Mucosa of rectum (tissue), 2 donors: Measurements from ENCODE around the gene OR10K2.
"Not testable (repeated sequence)": the region's sequence is repeated elsewhere in the genome, so short reads cannot be mapped to it uniquely, and the experiment has no call there.

Experiments used
- H3K27ac ChIP-seq, 2 donors: one replicate each; pipeline ENCODE4 v1.7.0; 2013; ENCODE audit warnings: inconsistent platforms in 2 of 2, low read depth in 2 of 2, low read length in 2 of 2
- H3K27me3 ChIP-seq, 2 donors: one replicate each; pipeline ENCODE4 v1.7.0; 2013; ENCODE audit warnings: low read length in 2 of 2; ENCODE audit not compliant: control insufficient read depth in 2 of 2, insufficient read depth in 2 of 2
- H3K36me3 ChIP-seq, 2 donors: one replicate each; pipeline ENCODE4 v1.7.0; 2013; ENCODE audit warnings: low read length in 2 of 2; ENCODE audit not compliant: control insufficient read depth in 2 of 2, insufficient read depth in 2 of 2
- H3K4me1 ChIP-seq, 2 donors: one replicate each; pipeline ENCODE4 v1.7.0; 2013; ENCODE audit warnings: low read length in 2 of 2, mild to moderate bottlenecking in 1 of 2; ENCODE audit not compliant: control insufficient read depth in 2 of 2, insufficient read depth in 2 of 2
- H3K4me3 ChIP-seq, 2 donors: one replicate each; pipeline ENCODE4 v1.7.0; 2013; ENCODE audit warnings: low read length in 2 of 2
- H3K9ac ChIP-seq, 2 donors: one replicate each; pipeline ENCODE4 v1.7.0; 2013; ENCODE audit warnings: low read length in 2 of 2, low read depth in 1 of 2, mild to moderate bottlenecking in 1 of 2
- H3K9me3 ChIP-seq, 2 donors: one replicate each; pipeline ENCODE4 v1.7.0; 2013; ENCODE audit warnings: low read length in 2 of 2; ENCODE audit not compliant: control insufficient read depth in 2 of 2
- donor health status: healthy.
- donor health status: Normal muscosa, but diverticular disease.

Gene OR10K2

GRCh38 chr1:158426137-158426536 is at the start of gene OR10K2:
OR10K2 (minus strand) TSS chr1:158426237; CDS start chr1:158420866, 5,371 bp downstream.
- no peak within 1 kb of the TSS for H3K9ac ChIP-seq
- H3K9me3 ChIP-seq = no peaks in the 10 kb centered on the region

GRCh38 chr1:158471920-158472319 is 45.9 kb upstream of the OR10K2 start, which contains the start of gene OR10R2:
OR10R2 (plus strand) TSS chr1:158472220; CDS start chr1:158472326, 106 bp downstream.
- Histone ChIP-seq H3K4me1 (no peaks in the 10 kb centered on the region), H3K9ac (no peak within 1 kb of the TSS), H3K9me3 (no peaks in the 10 kb centered on the region), H3K27ac (no peak within 1 kb of the TSS), H3K4me3 (no peak within 1 kb of the TSS), H3K27me3 (no peaks in the 10 kb centered on the region), H3K36me3 (no peaks in the 10 kb centered on the region)

More at GRCh38 chr1:158426137-158426536, at the start of gene OR10K2:
- Histone ChIP-seq H3K27ac (no peak within 1 kb of the TSS), H3K4me1 (no peaks in the 10 kb centered on the region), H3K27me3 (no peaks in the 10 kb centered on the region), H3K36me3 (no peaks in the 10 kb centered on the region), H3K4me3 (no peak within 1 kb of the TSS)

GRCh38 chr1:158461534-158461933 is 35.5 kb upstream of the OR10K2 start, which contains the start of gene OR10K1:
OR10K1 (plus strand) TSS chr1:158461834; CDS start chr1:158465562, 3,728 bp downstream.
- H3K27me3 ChIP-seq = no peaks in the 10 kb centered on the region

GRCh38 chr1:158458263-158458662 is 32.2 kb upstream of the OR10K2 start:
- H3K27me3 ChIP-seq = no peaks in the 10 kb centered on the region
- no peak overlapping the region for H3K9ac ChIP-seq
- H3K36me3 ChIP-seq = no peaks in the 10 kb centered on the region
- H3K4me3 ChIP-seq = no peak overlapping the region
- H3K4me1 ChIP-seq = no peaks in the 10 kb centered on the region
- H3K9me3 ChIP-seq = no peaks in the 10 kb centered on the region
- H3K27ac ChIP-seq = no peak overlapping the region

More at GRCh38 chr1:158461534-158461933, 35.5 kb upstream of the OR10K2 start, which contains the start of gene OR10K1:
- no peaks in the 10 kb centered on the region for H3K9me3 ChIP-seq
- no peak within 1 kb of the TSS for H3K9ac ChIP-seq
- no peak within 1 kb of the TSS for H3K4me3 ChIP-seq
- H3K27ac ChIP-seq = no peak within 1 kb of the TSS
- no peaks in the 10 kb centered on the region for H3K36me3 ChIP-seq
- H3K4me1 ChIP-seq = no peaks in the 10 kb centered on the region

- Histone ChIP-seq H3K27me3 (no peaks in the 10 kb centered on the region), H3K4me1 (no peaks in the 10 kb centered on the region), H3K36me3 (no peaks in the 10 kb centered on the region)
Measured at GRCh38 chr1:158457246-158457645, 31.2 kb upstream of the OR10K2 start.

GRCh38 chr1:158454537-158454936 is 28.5 kb upstream of the OR10K2 start:
- H3K9ac ChIP-seq = no peak overlapping the region
- H3K36me3 ChIP-seq = no peaks in the 10 kb centered on the region
- H3K4me1 ChIP-seq = no peaks in the 10 kb centered on the region
- H3K4me3 ChIP-seq = no peak overlapping the region
- H3K9me3 ChIP-seq = no peaks in the 10 kb centered on the region
- H3K27ac ChIP-seq = no peak overlapping the region
- H3K27me3 ChIP-seq = no peaks in the 10 kb centered on the region

More at GRCh38 chr1:158457246-158457645, 31.2 kb upstream of the OR10K2 start:
- no peak overlapping the region for H3K9ac ChIP-seq
- no peak overlapping the region for H3K27ac ChIP-seq
- no peaks in the 10 kb centered on the region for H3K9me3 ChIP-seq
- no peak overlapping the region for H3K4me3 ChIP-seq

GRCh38 chr1:158445376-158445775 is 19.3 kb upstream of the OR10K2 start:
- Histone ChIP-seq H3K36me3 (no peaks in the 10 kb centered on the region), H3K27me3 (no peaks in the 10 kb centered on the region), H3K4me1 (no peaks in the 10 kb centered on the region), H3K4me3 (no peak overlapping the region), H3K9ac (no peak overlapping the region), H3K9me3 (no peaks in the 10 kb centered on the region), H3K27ac (no peak overlapping the region)

GRCh38 chr1:158434741-158435140 is 8.7 kb upstream of the OR10K2 start:
- Histone ChIP-seq H3K27ac (no peak overlapping the region), H3K9ac (no peak overlapping the region), H3K4me3 (no peak overlapping the region), H3K27me3 (no peaks in the 10 kb centered on the region), H3K36me3 (no peaks in the 10 kb centered on the region), H3K4me1 (no peaks in the 10 kb centered on the region), H3K9me3 (no peaks in the 10 kb centered on the region)

- H3K9ac ChIP-seq, H3K27ac ChIP-seq, H3K9me3 ChIP-seq, H3K36me3 ChIP-seq, H3K27me3 ChIP-seq, H3K4me3 ChIP-seq, H3K4me1 ChIP-seq: not testable (repeated sequence)
Measured at GRCh38 chr1:158430163-158430562, 4.1 kb upstream of the OR10K2 start.

- Histone ChIP-seq H3K4me3 (no peak overlapping the region), H3K27ac (no peak overlapping the region), H3K4me1 (no peaks in the 10 kb centered on the region), H3K9ac (no peak overlapping the region), H3K27me3 (no peaks in the 10 kb centered on the region), H3K36me3 (no peaks in the 10 kb centered on the region), H3K9me3 (peaks cover 0 to 3% of the 10 kb centered on the region in 2 donors)
Measured at GRCh38 chr1:158425027-158425426, 1.0 kb downstream of the OR10K2 start.

- no peaks in the 10 kb centered on the region for H3K36me3 ChIP-seq
- H3K27me3 ChIP-seq = no peaks in the 10 kb centered on the region
- no peak overlapping the region for H3K4me3 ChIP-seq
- H3K9me3 ChIP-seq = peaks cover 0 to 4% of the 10 kb centered on the region in 2 donors
- H3K27ac ChIP-seq = no peak overlapping the region
- no peaks in the 10 kb centered on the region for H3K4me1 ChIP-seq
- H3K9ac ChIP-seq = no peak overlapping the region
Measured at GRCh38 chr1:158422212-158422611, 3.8 kb downstream of the OR10K2 start.
